Panc1 (cell line): ENCODE results near the gene OR52E8.
A peak's percentile ranks its signal among the peaks of the same experiment; 100 is the strongest.

Source experiments
- SIN3A ChIP-seq: IDR thresholded peaks from 2 replicates; pipeline ENCODE4 v1.6.1; 2012; ENCODE audit warnings: low read depth, mild to moderate bottlenecking, low read length, moderate library complexity, borderline replicate concordance; ENCODE audit not compliant: insufficient read depth
- TF ChIP-seq, protein P1 (sequence below), 2 experiments: IDR thresholded peaks; 2 replicates each; pipeline ENCODE4 v1.6.1; 2011 to 2012; ENCODE audit warnings: low read depth in 2 of 2, control low read depth in 1 of 2, low read length in 1 of 2, mild to moderate bottlenecking in 1 of 2, moderate library complexity in 1 of 2; ENCODE audit not compliant: insufficient read depth in 1 of 2
- TF ChIP-seq, protein P2 (sequence below): fragments of 450-650 bp; IDR thresholded peaks from 2 replicates; pipeline ENCODE4 v1.5.1; 2017; ENCODE audit warnings: mild to moderate bottlenecking

DNA sequence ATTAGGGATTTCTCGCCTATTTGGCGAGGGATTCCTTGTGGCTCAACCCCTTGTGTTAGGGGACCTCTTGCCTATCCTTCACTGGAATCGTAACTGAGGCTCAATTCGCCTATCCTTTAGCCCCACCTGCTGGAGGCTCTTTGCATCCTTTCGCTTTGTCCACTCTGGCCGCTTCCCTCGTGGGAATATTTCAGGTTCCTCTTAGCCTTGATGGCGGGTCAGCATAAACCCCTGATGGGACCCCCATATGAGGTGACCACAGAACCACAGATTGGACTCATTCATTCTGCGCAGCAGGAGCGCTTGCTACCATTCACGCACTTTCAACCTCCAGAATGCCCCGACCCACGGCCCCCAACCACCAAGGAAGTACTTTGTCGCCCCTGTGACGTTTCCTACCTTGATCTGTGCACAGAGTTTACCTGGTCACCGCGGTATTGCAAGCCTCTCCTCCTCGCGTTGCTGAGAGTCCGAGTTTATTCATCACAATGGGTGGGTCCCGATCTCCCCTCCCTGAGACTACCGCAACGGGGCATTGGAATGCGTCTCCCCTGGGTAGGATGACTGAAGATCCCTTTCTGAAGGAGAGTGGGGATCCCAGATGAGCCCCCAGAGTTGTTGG is 48.9 kb downstream of the OR52E8 start, which contains the start of gene OR52N2:
- TF ChIP-seq, protein P1, sequence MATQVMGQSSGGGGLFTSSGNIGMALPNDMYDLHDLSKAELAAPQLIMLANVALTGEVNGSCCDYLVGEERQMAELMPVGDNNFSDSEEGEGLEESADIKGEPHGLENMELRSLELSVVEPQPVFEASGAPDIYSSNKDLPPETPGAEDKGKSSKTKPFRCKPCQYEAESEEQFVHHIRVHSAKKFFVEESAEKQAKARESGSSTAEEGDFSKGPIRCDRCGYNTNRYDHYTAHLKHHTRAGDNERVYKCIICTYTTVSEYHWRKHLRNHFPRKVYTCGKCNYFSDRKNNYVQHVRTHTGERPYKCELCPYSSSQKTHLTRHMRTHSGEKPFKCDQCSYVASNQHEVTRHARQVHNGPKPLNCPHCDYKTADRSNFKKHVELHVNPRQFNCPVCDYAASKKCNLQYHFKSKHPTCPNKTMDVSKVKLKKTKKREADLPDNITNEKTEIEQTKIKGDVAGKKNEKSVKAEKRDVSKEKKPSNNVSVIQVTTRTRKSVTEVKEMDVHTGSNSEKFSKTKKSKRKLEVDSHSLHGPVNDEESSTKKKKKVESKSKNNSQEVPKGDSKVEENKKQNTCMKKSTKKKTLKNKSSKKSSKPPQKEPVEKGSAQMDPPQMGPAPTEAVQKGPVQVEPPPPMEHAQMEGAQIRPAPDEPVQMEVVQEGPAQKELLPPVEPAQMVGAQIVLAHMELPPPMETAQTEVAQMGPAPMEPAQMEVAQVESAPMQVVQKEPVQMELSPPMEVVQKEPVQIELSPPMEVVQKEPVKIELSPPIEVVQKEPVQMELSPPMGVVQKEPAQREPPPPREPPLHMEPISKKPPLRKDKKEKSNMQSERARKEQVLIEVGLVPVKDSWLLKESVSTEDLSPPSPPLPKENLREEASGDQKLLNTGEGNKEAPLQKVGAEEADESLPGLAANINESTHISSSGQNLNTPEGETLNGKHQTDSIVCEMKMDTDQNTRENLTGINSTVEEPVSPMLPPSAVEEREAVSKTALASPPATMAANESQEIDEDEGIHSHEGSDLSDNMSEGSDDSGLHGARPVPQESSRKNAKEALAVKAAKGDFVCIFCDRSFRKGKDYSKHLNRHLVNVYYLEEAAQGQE (IDR thresholded peaks at IDR 0.05; ENCODE audit: insufficient read depth in 1 of 2, low read depth in 2 of 2, low read length in 1 of 2), result 0 out of 4 replicates have a peak, but pooled peaks of 1 of the 2 experiments have one; percentile 18
- TF ChIP-seq, protein P2, sequence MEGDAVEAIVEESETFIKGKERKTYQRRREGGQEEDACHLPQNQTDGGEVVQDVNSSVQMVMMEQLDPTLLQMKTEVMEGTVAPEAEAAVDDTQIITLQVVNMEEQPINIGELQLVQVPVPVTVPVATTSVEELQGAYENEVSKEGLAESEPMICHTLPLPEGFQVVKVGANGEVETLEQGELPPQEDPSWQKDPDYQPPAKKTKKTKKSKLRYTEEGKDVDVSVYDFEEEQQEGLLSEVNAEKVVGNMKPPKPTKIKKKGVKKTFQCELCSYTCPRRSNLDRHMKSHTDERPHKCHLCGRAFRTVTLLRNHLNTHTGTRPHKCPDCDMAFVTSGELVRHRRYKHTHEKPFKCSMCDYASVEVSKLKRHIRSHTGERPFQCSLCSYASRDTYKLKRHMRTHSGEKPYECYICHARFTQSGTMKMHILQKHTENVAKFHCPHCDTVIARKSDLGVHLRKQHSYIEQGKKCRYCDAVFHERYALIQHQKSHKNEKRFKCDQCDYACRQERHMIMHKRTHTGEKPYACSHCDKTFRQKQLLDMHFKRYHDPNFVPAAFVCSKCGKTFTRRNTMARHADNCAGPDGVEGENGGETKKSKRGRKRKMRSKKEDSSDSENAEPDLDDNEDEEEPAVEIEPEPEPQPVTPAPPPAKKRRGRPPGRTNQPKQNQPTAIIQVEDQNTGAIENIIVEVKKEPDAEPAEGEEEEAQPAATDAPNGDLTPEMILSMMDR, result peak; percentile 94
- no peak for TF ChIP-seq SIN3A
